Stimulated activated CD8-positive, alpha-beta memory T cell treated with anti-CD3 and anti-CD28 coated beads, Interleukin-7, amount 100 ng/mL, for 1 hour (primary cell): Measurements from ENCODE around the gene TOM1.
"Not testable (repeated sequence)": the region's sequence is repeated elsewhere in the genome, so short reads cannot be mapped to it uniquely, and the experiment has no call there.

Experiments
- DNase-seq, 2 donors: peaks; one replicate each; pipeline ENCODE4 v3.0.0-alpha.2; 2020; ENCODE audit warnings: low read depth in 2 of 2

Gene TOM1

DNA sequence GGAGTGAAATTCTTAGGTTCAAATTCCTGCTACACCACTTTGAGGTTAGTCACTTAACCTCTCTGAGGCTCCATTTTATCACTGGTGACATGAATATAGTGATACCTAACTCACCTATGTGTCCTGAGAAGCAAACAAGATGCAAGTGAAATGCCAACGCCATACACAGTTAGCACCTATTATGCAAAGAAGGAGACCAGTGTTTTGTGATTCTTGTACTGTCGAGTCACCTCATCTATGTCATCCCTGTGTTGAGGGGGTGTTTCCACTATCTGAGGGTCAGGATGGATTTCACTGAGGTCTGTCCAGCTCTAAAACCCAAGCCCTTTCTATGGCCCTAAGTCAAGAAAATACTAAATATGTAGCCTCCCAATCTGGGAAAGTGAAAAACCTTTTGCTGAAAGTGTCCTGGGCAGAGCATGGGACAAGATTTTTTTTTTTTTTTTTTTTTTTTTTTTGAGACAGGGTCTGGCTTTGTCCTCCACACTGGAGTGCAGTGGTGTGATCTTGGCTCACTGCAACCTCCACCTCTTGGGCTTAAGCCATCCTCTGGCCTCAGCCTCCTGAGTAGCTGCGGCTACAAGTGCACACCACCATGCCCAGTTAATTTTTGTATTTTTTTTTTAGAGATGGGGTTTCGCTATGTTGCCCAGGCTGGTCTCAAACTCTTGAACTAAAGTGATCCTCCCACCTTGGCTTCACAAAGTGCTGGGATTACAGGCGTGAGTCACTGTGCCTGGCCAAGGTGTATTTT, 95.3 kb downstream of the TOM1 start:
- no peak for DNase-seq

DNA sequence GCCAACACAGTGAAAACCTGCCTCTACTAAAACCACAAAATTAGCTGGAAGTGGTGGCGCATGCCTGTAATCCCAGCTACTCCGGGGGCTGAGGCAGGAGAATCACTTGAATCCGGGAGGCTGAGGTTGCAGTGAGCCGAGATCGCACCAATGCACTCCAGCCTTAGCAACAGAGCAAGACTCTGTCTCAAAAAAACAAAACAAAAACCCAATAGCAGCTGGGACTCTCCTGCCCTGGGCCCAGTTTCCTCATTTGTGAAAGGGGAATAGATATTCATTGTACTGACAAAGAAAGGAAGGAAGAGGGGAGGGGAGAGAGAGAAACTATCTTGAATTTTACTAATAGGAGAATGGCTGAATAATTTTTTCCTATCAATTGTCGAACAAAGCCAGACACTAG, 96.9 kb downstream of the TOM1 start:
- not testable (repeated sequence) for DNase-seq

- DNase-seq: no peak
These were observed 97.6 kb downstream of the TOM1 start for GRCh38 chr22:35397095-35397904.
